GM23248 (cell line): ENCODE results near the gene CD9.

Source experiments
- EZH2 ChIP-seq: fragments of 200-600 bp; sonication (generic); IDR thresholded peaks from 2 replicates; pipeline ENCODE4 v1.6.1; 2018; ENCODE audit warnings: antibody characterized with exemption, mild to moderate bottlenecking; ENCODE audit not compliant: insufficient read depth, poor library complexity, severe bottlenecking
- EZH2phosphoT487 ChIP-seq: fragments of 200-600 bp; sonication (generic); IDR thresholded peaks from 2 replicates; pipeline ENCODE4 v1.6.1; 2018; ENCODE audit warnings: antibody characterized with exemption, moderate library complexity, mild to moderate bottlenecking, low read depth; ENCODE audit not compliant: insufficient read depth

- TF ChIP-seq EZH2 = no peak
- no peak for TF ChIP-seq EZH2phosphoT487
Observed at GRCh38 chr12:6189028-6189427, 11.2 kb upstream of the CD9 start.
